Esophagus squamous epithelium (tissue), 5 donors: ENCODE measurements around the gene PRSS22. TPM values are rescaled to one million over a fixed set of nuclear protein-coding genes. Genes with fewer than 3 reads are reported as not detected.

ENCODE experiments used
- DNase-seq: peaks from one replicate; lab custom pipeline; 2025; lab: John Stamatoyannopoulos, UW
- H3K27ac ChIP-seq, 4 donors: fragments of 200-600 bp; sonication (generic); one replicate each; pipeline ENCODE4 v1.5.1; 2016 to 2019; ENCODE audit warnings: mild to moderate bottlenecking in 1 of 4
- H3K27me3 ChIP-seq, 4 donors: fragments of 200-600 bp; sonication (generic); 1 replicate in 3 of 4; 2 replicates in 1 of 4; pipeline versions ENCODE4 v1.5.1 to v1.6.0; 2017 to 2021; ENCODE audit warnings: antibody characterized with exemption in 1 of 4
- H3K36me3 ChIP-seq, 3 donors: fragments of 200-600 bp; sonication (generic); one replicate each; pipeline ENCODE4 v1.5.1; 2016 to 2019
- H3K4me1 ChIP-seq, 3 donors: fragments of 200-600 bp; sonication (generic); one replicate each; pipeline ENCODE4 v1.5.1; 2017 to 2019
- H3K4me3 ChIP-seq, 4 donors: fragments of 200-600 bp; sonication (generic); 1 replicate in 3 of 4; 2 replicates in 1 of 4; pipeline ENCODE4 v1.5.1; 2016 to 2019; ENCODE audit warnings: mild to moderate bottlenecking in 2 of 4, moderate library complexity in 1 of 4
- H3K9me3 ChIP-seq, 3 donors: fragments of 200-600 bp; sonication (generic); one replicate each; pipeline ENCODE4 v1.5.1; 2016 to 2019
- POLR2A ChIP-seq, 4 donors: fragments of 450-650 bp; IDR thresholded peaks; one replicate each; pipeline ENCODE4 v1.6.1; 2017; ENCODE audit warnings: antibody characterized with exemption in 4 of 4, mild to moderate bottlenecking in 4 of 4, moderate library complexity in 3 of 4
- WGBS, 2 donors: methylation state at CpG; one replicate each; pipeline ENCODE4 v1.1.5; 2018; 5-methylcytosine and 5-hydroxymethylcytosine counted together
- intact Hi-C: fragments of 100-400 bp; cut with DNase I; formaldehyde crosslinking; loops from one replicate; pipeline ENCODE4 v1.15.0; 2022
- total RNA-seq, 4 donors: library from RNA; depleted of rRNA; stranded (reverse); fragments of >200 nt; gene quantifications; one replicate each; pipeline ENCODE4 v1.1.0, GENCODE V29; 2016
- TF ChIP-seq, protein P1 (sequence below), 6 experiments: fragments of 450-650 bp in 4 of 6; fragments of 200-600 bp in 2 of 6; sonication (generic) in 2 of 6; IDR thresholded peaks; one replicate each; pipeline ENCODE4 v1.5.1; 2016 to 2019; ENCODE audit warnings: antibody characterized with exemption in 6 of 6, mild to moderate bottlenecking in 4 of 6, moderate library complexity in 4 of 6
- donor health status: DM: yes; HTN: yes; CAD: no.

The PRSS22 gene
- total RNA-seq, 4 donors from 2014 or later = 36.6 to 149 (median 113) TPM

DNA sequence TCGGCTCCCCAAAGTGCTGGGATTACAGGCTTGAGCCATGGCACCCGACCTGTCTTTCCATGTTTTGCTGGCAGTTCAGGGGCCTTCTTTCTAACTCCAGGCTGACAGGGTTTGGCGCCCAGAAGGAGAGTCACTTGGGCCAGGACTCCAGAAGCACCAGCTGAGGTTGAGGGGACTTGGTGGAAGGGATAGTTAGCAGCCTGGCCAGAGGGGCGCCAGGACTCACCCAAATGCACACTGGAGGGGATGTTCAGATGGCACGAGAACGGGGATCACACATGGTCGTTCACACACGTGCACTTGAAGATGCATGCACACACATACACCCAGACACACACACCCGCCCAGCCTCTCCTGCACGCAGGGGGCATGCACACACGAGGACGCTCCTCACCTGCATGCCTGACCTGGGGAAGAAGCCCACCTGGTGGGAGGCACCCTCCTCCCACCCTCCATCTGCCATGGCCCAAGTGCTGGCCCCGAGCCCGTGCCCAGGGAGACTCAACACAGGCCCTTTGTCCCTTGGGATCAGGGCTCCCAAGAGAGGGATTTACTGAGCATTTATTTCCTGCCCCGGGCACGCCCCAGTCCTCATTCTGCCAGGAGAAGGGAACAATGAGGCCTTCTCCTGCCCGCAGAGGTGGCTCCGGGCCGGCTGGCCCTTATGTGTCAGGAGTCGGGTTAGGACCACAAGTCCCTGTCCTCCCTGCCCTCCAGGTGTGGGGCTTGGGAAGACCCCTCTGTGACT is 43.2 kb downstream of the PRSS22 start:
- Histone ChIP-seq H3K27me3 (peaks cover 0 to 91% (median 0%) of the 10 kb centered on the region in 4 donors), H3K9me3 (no peaks in the 10 kb centered on the region), H3K36me3 (no peaks in the 10 kb centered on the region), H3K27ac (no peak overlapping the region), H3K4me1 (peaks cover 0 to 9% (median 4%) of the 10 kb centered on the region in 3 donors), H3K4me3 (no peak overlapping the region)
- TF ChIP-seq POLR2A (IDR thresholded peaks at IDR 0.05) = no peak
- TF ChIP-seq, protein P1, sequence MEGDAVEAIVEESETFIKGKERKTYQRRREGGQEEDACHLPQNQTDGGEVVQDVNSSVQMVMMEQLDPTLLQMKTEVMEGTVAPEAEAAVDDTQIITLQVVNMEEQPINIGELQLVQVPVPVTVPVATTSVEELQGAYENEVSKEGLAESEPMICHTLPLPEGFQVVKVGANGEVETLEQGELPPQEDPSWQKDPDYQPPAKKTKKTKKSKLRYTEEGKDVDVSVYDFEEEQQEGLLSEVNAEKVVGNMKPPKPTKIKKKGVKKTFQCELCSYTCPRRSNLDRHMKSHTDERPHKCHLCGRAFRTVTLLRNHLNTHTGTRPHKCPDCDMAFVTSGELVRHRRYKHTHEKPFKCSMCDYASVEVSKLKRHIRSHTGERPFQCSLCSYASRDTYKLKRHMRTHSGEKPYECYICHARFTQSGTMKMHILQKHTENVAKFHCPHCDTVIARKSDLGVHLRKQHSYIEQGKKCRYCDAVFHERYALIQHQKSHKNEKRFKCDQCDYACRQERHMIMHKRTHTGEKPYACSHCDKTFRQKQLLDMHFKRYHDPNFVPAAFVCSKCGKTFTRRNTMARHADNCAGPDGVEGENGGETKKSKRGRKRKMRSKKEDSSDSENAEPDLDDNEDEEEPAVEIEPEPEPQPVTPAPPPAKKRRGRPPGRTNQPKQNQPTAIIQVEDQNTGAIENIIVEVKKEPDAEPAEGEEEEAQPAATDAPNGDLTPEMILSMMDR (IDR thresholded peaks at IDR 0.05) = no peak
- 80% methylated on average over 2 of the region's 20 CpGs for WGBS, 2 donors
- intact Hi-C loops = no loop called here
- DNase-seq = no peak

GRCh38 chr16:2813771-2814221 is 44.2 kb downstream of the PRSS22 start:
- intact Hi-C loops = no loop called here
- Histone ChIP-seq H3K4me1 (peaks cover 0 to 9% (median 4%) of the 10 kb centered on the region in 3 donors), H3K36me3 (no peaks in the 10 kb centered on the region), H3K27me3 (peaks cover 0 to 83% (median 0%) of the 10 kb centered on the region in 4 donors), H3K4me3 (no peak overlapping the region), H3K27ac (no peak overlapping the region), H3K9me3 (no peaks in the 10 kb centered on the region)
- 53 to 56% methylated on average over 5 of the region's 7 CpGs for WGBS, 2 donors
- DNase-seq = no peak
- TF ChIP-seq, protein P1 (IDR thresholded peaks at IDR 0.05) = no peak
- no peak for TF ChIP-seq POLR2A (IDR thresholded peaks at IDR 0.05)

DNA sequence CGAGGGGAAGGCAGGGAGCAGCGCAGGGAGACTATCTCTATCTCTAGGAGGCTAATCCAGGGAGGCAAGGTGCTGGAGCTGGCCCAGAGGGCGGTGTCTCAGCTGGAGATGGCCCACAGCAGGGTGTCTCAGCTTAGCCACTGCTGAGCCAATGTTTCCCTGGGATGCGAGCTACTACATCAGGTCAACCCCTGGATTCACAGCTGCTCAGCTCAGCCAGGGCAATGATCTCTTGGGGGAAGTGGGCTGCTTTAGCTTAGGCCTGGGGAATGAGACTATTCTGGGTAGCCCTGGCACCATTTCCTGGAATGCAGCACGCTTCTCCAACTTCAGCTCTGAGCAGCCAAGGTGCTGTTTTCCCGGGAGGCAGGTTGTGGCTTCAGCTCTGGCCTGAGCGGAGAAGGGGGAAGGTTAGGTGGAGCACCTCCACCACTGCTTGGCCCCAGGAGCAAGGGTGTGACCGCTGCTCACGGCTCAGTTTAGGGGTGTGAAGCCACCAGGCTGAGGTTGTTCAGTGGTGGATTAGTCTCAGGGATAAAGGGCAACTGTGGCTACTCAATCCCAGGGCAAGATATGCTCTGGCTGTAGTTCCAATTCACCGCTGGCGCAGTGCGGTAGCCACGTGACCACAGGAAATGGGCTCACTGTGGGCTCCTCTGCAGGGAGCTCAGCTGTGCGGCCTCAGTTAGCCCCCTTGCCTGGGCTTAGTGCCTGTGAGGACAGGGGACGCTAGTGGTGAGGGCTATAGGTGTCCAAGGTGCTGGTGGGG is 46.1 kb downstream of the PRSS22 start:
- Histone ChIP-seq H3K4me1 (peaks cover 0 to 9% (median 4%) of the 10 kb centered on the region in 3 donors), H3K9me3 (no peaks in the 10 kb centered on the region), H3K27me3 (peaks cover 0 to 78% (median 0%) of the 10 kb centered on the region in 4 donors), H3K36me3 (no peaks in the 10 kb centered on the region), H3K27ac (no peak overlapping the region), H3K4me3 (no peak overlapping the region)
- intact Hi-C loops = no loop called here
- no peak for DNase-seq
- TF ChIP-seq POLR2A (IDR thresholded peaks at IDR 0.05) = no peak
- TF ChIP-seq, protein P1 (IDR thresholded peaks at IDR 0.05) = no peak
- 27 to 54% methylated on average over 5 to 8 of the region's 15 CpGs for WGBS, 2 donors

- Histone ChIP-seq H3K4me1 (peaks cover 0 to 9% (median 4%) of the 10 kb centered on the region in 3 donors), H3K4me3 (no peak overlapping the region), H3K27me3 (peaks cover 0 to 78% (median 0%) of the 10 kb centered on the region in 4 donors), H3K27ac (no peak overlapping the region), H3K36me3 (no peaks in the 10 kb centered on the region), H3K9me3 (no peaks in the 10 kb centered on the region)
- WGBS, 2 donors = 74 to 95% methylated on average over 4 of the region's 6 CpGs
- intact Hi-C loops = no loop called here
- TF ChIP-seq, protein P1 (IDR thresholded peaks at IDR 0.05) = no peak
- TF ChIP-seq POLR2A (IDR thresholded peaks at IDR 0.05) = no peak
- no peak for DNase-seq
These were observed 47.3 kb downstream of the PRSS22 start for GRCh38 chr16:2810651-2811050.
